Measurements from ENCODE around the gene CHRNE. TPM values are rescaled to one million over a fixed set of nuclear protein-coding genes. Genes with fewer than 3 reads are reported as not detected.

Gene CHRNE
- total and polyA plus RNA-seq, 12 donors, result 0.19 to 1.6 (median 0.53) TPM

DNA sequence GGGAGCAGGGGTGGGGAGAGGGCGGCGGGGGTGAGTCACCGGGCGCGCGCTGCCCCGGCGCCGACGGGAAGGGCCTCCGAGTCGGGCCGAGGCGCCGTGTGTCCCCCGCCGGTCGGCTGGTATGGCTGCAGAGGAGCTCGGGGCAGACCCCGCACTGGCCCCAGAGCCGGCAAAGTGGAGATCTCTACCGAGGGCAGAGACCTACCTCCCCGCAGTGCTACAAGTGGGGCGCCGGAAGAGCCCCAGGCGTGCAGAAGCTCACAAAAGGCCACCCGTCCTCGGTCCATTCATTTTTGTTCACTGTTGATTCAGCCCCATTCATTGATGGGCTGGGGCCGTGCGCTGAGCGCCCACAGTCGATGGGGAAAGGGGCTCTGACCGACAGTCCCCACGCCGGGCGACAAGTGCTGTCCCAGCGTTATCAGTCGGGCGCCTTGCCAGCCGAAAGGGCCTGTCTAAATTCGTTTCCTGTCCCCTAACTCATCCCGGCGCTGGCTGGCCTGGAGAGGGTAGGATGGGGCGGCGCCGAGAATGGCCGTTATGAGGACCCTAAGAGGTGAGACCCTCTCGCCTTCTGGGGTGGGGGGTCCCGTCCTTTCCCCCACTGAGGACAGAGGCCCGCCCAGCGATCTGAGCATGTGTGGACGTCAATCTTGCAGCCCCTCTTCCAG lies 47.3 kb upstream of the CHRNE start:
- WGBS, 2 donors, result 3 to 5% methylated on average over 32 to 52 of the region's 52 CpGs
- Histone ChIP-seq H3K36me3 (peaks cover 0 to 23% (median 8%) of the 10 kb centered on the region in 9 donors), H3K27ac (peak overlapping the region; percentile 89 to 100 (median 99)), H3K4me3 (peak overlapping the region in 9 of 10 donors; percentile 67 to 100 (median 98)), H3K27me3 (no peaks in the 10 kb centered on the region), H3K4me1 (peaks cover 15 to 63% (median 40%) of the 10 kb centered on the region in 9 donors), H3K9me3 (no peaks in the 10 kb centered on the region)
- intact Hi-C loops (cut with DNase I), result loop anchor here in 2 of 10 donors (1.0 kb wide), 2 partner anchors 16 to 17 kb away; partner anchors contain the start of gene SPAG7 (in 1 of the 2)
- TF ChIP-seq, protein P1, sequence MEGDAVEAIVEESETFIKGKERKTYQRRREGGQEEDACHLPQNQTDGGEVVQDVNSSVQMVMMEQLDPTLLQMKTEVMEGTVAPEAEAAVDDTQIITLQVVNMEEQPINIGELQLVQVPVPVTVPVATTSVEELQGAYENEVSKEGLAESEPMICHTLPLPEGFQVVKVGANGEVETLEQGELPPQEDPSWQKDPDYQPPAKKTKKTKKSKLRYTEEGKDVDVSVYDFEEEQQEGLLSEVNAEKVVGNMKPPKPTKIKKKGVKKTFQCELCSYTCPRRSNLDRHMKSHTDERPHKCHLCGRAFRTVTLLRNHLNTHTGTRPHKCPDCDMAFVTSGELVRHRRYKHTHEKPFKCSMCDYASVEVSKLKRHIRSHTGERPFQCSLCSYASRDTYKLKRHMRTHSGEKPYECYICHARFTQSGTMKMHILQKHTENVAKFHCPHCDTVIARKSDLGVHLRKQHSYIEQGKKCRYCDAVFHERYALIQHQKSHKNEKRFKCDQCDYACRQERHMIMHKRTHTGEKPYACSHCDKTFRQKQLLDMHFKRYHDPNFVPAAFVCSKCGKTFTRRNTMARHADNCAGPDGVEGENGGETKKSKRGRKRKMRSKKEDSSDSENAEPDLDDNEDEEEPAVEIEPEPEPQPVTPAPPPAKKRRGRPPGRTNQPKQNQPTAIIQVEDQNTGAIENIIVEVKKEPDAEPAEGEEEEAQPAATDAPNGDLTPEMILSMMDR (IDR thresholded peaks at IDR 0.05), result no peak
- ATAC-seq (peak in 6 of 8 donors; percentile 10 to 53 (median 36)), DNase-seq (peak; percentile 70 to 82)

DNA sequence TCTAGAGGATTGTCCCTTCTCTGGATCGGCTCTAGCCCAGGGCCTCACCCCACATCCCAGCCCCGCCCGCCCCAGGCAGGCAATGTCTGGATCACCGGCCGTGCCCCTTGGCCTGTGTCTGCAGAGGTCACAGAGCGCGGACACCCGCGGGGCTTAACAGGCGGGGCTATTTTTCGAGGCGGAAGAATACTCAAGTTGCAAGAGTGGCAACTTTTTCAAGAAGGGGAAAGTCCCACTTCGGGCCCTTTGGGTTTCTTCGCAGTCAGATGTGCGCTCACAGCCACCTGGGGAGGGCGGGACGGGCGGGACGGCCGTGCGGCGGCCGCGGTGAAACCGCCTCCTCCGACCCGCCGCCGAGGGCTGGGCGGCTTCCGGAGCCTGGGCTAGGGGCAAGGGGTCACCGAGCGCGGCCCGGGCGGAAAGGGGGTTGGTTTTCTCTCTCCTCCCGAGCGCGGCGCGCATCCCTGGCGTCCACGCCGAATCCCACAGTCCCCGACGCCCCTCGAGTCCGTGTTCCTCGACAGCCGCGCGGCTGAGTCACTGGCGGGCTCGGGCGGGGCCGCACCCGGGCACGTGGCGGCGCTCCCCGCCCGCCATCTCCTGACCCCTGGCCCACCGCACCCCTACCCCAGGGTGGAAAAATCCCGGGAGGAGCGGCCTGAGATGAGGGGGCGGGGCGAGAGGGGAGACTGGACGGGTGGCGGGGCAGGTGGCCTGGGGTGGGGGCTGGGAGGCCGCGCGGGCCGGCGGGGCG lies 46.6 kb upstream of the CHRNE start:
- peak; percentile 10 to 28 (median 16) for ATAC-seq
- H3K9me3 ChIP-seq, result no peaks in the 10 kb centered on the region
- no peaks in the 10 kb centered on the region for H3K27me3 ChIP-seq
- peaks cover 18 to 70% (median 47%) of the 10 kb centered on the region in 9 donors for H3K4me1 ChIP-seq
- peak overlapping the region; percentile 32 to 100 (median 98) for H3K4me3 ChIP-seq
- peak; percentile 75 to 76 for DNase-seq
- H3K27ac ChIP-seq, result peak overlapping the region; percentile 89 to 100 (median 99)
- H3K36me3 ChIP-seq, result peaks cover 0 to 30% (median 5%) of the 10 kb centered on the region in 9 donors
- intact Hi-C loops (cut with DNase I), result loop anchor here in 7 of 10 donors (1.0 to 5.0 kb wide), 6 partner anchors 17 to 48 kb away; partner anchors contain the start of genes SPAG7 (in 5 of the 7), CAMTA2 (in 1 of the 7), INCA1 (in 1 of the 7) and KIF1C (in 1 of the 7)
- 0 to 1% methylated on average over 67 to 75 of the region's 75 CpGs for WGBS, 2 donors
- TF ChIP-seq, protein P1 (IDR thresholded peaks at IDR 0.05), result no peak

DNA sequence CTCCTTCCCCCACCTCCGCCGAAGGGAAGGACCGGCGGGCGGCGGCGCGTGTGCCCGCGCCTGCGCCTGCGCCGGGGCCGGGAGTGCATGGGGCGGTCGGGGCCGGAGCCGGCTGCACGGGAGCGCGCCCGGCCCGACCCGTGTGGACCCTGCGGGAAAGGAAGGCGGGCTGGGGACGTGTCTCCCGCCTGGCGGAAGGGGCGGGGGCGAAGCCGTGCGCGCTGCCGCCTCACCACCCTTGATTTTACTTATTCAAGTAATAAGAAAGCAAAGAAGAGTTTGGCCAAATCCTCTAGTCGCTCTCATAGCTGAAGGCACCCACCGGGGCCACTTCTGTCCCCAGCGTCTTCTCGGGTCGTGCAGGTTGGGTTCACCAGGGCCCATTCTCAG lies 46.0 kb upstream of the CHRNE start:
- Histone ChIP-seq H3K4me3 (peak overlapping the region; percentile 32 to 100 (median 98)), H3K4me1 (peaks cover 18 to 76% (median 51%) of the 10 kb centered on the region in 9 donors), H3K27ac (peak overlapping the region; percentile 89 to 100 (median 99)), H3K9me3 (no peaks in the 10 kb centered on the region), H3K27me3 (no peaks in the 10 kb centered on the region), H3K36me3 (peaks cover 0 to 36% (median 5%) of the 10 kb centered on the region in 9 donors)
- 1% methylated on average over 40 of the region's 40 CpGs for WGBS, 2 donors
- peak; percentile 72 to 87 (median 82) for ATAC-seq
- peak; percentile 83 to 87 for DNase-seq
- intact Hi-C loops (cut with DNase I), result loop anchor here in 5 of 10 donors (1.0 to 5.0 kb wide), 6 partner anchors 9 to 48 kb away; partner anchors contain the start of genes SPAG7 (in 5 of the 5), CAMTA2 (in 1 of the 5), INCA1 (in 1 of the 5) and KIF1C (in 1 of the 5)
- TF ChIP-seq, protein P1 (IDR thresholded peaks at IDR 0.05), result no peak

Measured in heart right ventricle (tissue), 16 donors.